GM03348 (cell line): ENCODE measurements around the gene QSOX2.

ENCODE experiments used
- DNase-seq: peaks from one replicate; pipeline ENCODE4 v3.0.0; 2012; ENCODE audit warnings: low spot score

QSOX2 gene

DNA sequence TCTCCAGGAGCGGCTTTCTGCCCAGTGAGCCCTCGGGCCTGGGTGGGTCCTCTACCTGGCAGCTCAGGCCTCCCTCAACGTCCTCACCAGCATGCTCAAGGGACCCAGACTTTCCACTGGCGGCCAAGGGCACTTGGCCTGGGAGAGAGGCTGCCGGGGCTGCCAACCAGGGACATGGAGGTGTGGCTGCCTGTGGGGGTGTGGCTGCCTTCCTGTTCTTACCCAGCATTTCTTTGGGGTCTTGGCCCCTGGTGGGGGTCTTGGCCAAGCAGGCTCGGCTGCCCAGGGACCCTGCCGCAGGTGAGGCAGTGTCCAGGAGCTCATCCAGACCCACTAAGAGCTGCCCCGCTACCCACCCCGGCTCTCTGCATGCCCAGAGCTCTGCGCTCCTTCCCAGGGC, 7.2 kb upstream of the QSOX2 start:
- DNase-seq: no peak

DNA sequence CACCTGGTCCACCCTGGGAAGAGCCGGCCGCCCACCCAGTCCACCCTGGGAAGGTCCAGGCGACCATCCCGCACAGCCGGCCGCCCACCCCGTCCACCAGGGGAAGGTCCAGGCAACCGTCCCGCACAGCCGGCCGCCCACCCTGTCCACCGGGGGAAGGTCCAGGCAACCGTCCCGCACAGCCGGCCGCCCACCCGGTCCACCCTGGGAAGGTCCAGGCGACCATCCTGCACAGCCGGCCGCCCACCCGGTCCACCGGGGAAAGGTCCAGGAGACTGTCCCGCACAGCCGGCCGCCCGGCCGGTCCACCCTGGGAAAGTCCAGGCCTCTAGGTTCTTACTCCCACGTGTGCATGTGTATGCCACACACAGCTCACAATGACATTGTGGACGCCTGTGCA, 6.7 kb upstream of the QSOX2 start:
- DNase-seq: no peak

DNA sequence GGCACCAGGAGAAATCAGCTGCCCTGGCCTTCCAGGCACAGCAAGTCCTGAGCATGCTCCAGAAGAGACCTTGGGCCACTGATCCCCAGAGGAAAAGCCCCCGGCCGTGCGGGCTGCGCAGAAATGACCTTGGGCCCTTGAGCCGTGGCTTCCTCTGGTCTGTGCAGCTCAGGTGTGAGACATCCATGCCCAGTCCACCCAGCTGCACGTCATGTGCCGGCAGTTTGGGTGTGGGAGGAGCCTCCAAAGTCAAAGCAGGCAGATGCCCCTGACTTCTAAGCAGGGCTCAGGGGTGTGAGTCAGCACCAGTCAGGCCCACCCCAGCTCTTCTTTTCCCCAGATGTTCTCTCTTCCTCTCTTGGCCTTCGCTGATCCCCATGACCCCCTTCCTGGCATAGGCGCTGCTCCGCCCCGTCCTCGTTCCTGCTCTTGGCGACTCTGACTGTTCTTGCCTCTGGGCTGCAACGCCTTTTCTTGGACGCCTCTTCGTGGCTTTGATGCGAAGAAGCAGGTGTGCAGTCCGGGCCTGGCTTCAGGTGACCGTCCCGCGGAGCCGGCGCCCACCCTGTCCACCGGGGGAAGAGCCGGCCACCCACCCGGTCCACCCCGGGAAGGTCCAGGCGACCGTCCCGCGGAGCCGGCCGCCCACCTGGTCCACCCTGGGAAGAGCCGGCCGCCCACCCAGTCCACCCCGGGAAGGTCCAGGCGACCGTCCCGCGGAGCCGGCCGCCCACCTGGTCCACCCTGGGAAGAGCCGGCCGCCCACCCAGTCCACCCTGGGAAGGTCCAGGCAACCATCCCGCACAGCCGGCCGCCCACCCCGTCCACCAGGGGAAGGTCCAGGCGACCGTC, 5.9 kb upstream of the QSOX2 start:
- no peak for DNase-seq

DNA sequence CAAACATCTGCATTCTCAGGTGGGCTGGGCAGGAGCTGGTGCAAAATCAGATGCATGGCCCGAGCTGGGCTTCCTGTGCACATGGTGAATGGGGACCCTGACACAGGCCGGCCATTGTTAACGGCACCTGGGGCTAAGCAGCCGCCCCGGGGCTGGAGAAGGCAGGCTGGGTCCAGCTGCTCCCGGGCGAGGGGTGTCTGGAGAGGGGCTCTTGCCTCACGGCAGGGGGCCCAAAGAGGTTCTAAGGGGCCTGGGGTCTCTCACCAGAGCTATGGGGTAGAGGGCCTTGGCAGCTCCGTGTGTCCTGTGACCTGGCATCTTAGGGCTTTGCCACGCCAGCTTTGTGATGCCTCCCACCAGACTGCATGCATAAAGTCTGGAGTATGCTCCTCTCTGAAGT, 5.1 kb upstream of the QSOX2 start:
- DNase-seq: no peak

DNA sequence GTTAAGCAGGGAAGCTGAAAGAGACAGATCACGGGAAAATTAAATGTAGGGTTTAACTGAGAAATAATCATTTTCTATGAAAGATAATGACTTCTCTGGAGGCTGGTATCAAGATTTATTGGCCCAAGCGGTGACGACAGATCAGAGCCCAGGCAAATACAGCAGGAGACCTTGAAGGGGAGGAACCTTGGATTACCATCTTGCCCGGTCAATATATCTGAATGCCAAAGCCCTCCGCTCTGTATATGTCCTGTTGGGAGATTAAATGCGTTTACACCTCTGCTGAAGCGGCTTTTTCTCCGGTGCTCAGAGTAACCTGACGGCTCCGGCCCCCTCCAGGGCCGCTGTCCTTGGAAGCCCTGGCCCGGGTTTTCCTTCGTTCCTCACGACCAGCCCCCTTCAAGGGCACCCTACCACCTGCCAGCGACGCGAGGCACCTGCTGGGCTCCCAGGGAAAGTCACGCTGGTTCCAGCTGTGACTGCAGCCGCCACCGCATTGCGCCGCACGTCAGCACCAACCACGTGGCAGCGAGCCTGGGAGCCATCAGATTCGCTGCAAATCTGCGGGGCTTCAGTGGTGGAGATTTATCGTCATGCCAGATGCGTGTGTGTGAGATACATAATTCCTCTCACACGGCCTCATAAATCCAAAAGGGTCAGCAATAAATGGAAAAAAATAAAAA, 4.4 kb upstream of the QSOX2 start:
- DNase-seq: no peak

DNA sequence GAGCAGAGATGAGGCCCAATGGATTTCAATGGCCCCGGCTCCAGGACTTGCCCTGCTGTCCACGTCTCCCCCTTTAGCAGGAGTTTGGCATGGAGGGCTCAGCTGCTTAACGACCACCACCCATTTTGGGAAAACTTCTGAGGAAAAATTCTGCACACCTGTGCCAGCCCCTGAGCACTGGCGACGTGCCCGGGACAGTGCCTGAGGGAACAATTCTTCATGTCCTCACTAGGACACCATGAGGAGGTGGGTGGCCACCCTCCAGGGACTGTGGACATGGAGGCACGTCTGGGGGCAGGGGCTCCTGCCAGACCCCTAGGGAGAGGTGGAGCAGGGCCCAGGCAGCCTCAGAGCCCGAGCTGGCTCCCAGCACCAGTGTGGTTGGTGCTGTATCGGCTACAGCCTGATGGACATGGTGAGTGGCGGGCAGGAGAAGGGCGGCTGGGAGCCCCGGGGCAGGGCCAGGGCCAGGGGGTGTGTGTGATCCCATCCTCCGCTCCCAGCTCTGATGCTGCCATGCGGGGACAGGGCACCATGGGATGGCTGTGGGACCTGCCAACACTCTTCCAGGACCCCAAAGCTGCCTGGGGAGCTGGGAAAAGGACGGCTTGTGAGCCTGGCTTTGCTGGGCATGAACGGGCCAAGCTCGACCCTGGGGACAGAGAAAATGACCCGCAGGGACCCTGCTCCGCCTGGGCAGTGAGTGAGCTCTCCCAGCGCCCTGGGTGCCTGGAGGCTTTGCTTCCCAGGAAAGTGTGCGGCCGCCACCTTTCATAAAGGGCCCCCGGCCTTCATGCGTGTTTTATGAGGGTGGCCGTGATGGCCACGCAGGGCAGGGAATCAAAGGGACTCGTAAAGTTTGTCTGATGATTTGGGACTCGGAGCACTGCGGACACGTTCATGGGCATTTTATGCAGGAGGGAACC, 3.6 kb upstream of the QSOX2 start:
- DNase-seq: no peak

DNA sequence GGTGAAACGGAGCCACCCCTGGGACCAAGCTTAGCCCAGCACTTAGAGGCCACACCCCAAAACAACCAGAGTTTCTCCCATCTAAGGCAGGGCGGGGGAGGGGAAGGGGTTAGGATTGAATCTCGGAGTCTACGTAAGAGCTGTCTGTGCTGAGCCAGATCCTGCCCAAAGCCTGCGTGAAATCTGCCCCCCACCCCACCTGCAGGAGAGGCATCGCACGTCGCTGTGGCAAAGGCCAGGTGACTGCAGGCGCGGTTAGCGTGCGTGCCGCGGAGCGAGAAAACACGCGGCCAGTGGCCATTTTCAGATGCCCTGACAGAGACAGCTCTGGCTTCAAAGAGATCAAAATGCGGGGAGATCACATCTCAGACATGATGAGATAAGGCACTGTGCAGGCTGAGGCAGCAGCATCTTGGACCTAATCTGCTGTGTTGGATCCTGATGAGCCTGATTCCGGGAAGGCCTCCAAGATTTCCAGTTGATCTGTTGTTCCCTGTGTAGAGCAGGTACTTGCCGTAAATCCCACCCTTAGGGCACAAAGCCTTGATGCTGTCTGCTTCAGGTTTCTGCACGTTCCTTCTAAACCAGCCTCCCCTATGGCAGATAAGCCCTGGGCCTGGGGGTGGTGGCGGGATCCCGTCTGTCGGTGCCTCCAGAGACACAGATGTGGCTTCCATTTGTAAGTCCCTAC, 2.5 kb upstream of the QSOX2 start:
- no peak for DNase-seq

DNA sequence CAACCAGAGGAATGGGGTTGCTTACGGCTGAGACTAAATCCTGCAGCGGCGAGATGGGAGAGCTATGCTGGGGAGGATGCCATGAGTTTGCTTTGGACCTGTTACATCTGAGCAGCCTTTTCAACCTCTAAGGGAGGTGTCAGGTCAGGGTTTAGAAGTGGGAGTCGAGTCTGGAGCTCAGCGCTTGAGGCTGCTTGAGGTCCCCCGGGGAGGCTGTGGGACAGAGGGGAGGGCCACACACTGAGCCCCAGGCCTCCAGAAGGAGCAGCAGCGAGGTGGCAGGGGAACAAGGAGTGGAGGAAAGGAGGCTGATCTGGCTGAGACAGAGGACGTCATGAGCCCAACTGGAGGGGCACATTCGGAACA, 1.9 kb upstream of the QSOX2 start:
- no peak for DNase-seq

DNA sequence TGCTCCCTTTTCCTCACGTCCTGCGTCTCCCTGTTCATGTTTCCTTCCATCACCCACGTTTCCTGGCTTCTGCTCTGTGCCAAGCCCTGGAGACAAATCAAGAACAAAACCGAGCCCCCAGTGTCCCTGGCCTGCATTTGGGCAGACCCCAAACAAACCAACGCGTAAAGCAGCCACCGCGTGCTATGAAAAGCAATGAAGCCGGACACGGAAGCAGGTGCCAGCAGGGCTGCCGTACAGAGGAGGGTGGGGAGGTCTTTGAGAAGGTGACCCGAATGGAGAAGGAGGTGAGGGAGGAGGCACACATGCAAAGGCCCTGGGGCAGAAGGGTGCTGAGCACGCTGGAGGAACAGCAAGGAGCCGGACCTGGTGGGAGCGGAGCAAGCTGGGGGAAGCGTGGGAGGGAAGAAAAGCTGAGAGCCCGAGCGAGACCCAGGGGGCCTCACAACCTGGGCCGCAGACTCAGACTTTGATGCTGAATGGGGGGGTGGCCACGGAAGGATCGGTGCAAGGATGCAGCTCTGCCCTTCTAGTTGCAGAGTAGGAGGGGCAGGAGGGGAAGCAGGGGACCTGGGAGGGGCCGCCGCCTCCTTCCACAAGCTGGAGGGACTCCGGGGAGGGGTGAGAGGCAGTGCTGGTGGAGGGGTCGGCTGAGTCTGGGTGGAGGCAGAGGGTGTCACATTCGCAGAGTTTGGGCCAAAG, 1.4 kb upstream of the QSOX2 start:
- no peak for DNase-seq

DNA sequence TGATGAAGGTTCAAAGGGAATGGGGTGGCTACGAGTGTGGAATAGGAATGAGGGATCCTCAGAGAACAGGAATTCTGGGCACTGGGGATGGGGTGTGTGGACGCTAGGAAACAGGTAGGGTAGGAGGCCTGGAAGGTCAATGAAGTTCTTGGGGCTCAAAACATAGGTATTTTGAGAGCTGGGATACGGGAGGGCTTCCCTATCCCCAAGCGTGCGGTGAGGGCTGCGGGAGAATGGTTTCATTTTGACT, 718 bp downstream of the QSOX2 start:
- no peak for DNase-seq

DNA sequence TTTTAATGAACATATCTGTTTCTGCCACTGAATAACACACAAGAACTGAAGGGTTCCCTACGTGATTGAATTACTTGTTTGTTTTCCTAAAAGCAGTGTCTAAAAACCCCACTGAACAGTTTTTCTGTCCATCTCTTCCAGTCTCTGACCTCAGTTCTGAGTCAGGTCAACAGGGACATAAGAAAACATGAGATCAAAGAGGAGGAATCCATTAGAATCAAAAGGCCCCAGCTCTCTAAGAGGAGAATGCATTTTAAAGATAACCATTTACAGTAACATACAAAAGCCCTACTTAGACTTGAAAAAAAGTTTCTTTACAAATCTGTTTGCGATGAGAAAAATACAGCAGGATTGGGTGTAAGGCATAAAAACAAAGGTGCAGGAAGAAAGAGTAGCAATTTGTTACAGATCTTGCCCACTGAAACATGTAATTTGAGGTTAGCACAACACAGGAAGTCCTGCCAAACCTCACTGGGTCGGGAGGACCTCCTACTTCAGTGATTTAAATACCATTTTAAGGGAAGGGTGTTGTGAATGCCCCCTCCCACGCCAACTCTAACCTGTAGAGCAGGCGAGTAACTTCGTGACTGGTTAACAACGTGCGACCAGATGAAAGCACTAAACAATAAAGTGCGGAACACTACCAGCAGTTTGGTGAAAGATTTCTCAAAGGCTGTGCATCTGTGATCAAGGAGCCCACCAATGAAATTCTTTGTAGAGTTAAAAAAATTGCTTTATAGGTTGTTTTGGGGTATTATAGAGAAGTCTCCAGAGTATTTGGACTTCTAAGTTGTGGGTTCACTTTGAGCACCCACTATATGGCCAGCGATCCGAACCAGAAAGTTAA, 1.3 kb downstream of the QSOX2 start:
- DNase-seq: no peak

DNA sequence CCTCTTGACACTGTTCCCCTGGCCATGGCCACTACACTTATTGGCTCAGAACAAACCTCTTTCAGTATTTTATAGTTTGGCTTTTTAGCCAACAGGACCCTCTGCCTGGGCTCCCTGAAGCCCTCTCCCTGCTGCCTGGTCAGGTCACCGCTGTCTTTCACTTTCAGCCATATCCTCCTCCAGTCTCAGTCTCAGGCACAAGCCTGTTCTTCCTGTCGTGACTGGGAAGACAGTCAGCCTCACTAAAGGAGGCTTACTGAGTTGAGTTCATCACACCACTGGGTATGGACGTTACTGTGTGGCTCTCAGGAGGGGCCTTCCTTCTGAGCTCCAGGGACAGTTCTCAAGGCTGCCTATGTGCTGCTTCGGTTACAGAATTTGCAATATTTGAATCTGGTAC, 2.0 kb downstream of the QSOX2 start:
- no peak for DNase-seq

DNA sequence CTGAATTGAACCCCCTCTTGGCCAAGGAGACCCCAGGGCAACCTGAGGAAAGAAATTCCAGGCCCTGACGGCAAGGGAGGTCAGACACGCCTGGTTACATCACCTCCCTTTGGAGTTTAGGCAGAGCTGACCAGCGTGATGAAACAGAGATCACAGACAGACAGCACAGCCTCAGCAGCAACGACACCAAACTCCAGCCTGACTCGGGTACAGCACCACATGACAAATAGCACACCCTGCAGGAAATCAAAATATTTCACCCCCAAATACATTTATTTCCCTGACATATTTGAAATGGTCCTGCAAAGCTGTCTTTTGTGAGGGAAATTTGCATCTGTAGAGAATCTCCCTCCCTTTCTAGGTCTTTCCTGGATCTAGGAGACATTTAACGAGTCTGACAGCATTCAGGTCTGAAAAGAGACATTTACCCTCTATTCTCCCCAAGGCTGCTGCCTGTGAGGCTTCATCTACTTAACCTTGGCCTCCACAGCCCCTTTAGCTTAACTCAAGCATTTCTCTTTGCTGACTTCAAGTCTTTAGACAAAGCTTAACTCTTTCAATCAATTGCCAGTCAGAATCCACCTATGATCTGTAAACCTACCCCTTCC, 2.6 kb downstream of the QSOX2 start:
- DNase-seq: no peak

DNA sequence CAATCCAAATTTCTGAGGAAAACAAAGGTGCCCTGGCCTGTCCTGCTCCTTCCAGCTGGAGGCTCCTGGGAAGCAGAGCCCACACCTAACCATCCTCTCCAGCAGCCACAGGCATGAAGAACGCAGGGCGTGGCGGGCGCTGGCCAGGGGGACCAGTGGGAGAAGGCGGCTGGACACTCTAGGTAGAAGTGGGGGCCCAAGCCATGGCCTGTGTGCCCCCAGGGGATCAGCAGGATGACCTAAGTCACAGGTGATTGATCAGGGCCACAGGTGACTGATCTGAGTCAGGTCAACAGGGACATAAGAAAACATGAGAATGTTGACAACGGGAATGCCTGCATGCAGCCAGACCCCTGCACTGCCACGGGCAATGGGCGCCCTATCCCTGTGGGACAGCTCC, 3.4 kb downstream of the QSOX2 start:
- no peak for DNase-seq

DNA sequence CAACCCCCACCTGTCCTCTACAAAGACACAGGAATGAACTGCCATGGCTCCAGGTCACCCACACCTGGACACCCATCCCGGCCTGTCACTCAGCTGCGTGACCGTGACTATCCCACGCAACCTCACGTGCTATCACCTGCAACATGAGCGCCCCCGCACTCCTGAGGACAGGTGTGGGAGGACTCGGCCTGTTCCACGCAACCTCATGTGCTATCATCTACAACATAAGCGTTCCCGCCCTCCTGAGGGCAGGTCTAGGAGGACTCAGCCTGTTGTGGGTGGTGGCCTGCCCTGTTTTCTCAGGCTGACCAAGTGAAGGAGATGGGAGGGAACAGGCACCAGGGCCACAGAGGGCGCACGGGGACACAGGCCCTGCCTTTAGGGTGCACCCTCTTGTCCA, 4.1 kb downstream of the QSOX2 start:
- no peak for DNase-seq

DNA sequence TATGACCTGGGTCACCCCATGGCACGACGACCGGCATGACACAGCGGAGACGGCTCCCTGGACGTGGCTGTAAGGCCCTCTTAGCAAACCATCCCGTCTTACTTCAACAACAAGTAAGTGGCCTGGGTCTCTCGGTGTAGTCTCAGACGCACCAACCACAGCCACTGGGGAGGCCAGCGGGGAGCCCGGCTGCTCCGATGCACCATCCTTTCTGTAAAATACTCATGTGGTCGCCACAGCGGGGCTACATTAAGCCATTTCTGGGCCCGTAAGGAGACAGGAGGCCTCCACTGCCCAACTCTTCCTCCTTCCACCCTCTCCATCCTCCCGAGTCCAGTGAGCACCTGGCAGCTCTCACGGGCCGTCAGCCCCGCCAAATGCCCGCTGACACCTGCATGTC, 4.7 kb downstream of the QSOX2 start:
- no peak for DNase-seq

DNA sequence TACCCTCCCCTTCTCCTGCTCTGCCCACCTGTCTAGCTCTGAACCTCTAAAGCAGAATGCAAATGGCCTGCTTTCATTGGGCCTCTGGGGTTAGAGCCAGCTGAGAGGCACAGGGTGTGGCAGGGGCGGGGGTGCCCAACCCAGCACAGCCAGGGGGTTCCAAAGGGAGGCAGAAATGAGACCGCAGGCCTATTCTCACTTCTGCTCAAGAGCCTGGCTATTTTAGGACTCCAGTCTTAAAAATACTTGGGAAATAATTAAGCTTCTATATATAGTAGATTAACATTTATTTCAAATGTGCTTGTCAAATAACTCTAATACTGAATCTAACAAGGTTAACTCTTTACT, 5.7 kb downstream of the QSOX2 start:
- DNase-seq: no peak

DNA sequence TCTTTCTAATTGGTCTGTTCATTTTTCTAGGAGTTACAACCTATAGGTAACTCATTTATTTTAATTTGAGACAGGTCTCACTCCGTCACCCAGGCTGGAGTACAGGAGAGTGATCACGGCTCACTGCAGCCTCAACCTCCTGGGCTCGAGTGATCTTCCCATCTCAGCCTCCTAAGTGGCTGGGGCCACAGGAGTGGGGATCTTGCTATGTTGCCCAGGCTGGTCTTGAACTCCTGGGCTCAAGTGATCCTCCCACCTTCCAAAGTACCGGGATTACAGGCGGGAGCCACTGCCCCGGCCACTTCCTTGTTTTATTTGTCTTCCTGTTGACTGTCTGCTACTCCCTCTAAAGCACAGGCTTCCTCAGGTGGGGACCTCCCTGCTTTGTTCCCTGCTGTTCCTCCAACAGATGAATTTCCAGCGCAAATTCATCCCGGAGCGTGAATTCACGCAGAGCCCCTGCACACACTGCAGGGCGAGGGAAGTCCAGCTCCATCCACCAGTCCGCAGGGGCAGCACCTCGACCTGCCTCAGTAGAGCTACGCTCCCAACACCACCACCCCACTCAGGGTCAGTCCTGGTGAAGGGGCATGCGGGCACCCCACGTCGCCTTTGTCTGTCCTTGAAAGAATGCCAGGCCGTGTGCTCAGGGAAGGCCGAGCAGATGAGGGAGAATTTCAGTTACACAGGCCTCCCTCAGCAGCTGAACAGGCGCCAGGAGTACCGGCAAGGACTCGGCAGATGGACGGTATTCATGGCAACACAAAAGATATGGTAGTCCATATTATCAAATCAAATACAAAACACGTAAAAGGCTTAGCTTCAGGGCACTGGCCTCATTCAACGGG, 6.3 kb downstream of the QSOX2 start:
- DNase-seq: no peak

DNA sequence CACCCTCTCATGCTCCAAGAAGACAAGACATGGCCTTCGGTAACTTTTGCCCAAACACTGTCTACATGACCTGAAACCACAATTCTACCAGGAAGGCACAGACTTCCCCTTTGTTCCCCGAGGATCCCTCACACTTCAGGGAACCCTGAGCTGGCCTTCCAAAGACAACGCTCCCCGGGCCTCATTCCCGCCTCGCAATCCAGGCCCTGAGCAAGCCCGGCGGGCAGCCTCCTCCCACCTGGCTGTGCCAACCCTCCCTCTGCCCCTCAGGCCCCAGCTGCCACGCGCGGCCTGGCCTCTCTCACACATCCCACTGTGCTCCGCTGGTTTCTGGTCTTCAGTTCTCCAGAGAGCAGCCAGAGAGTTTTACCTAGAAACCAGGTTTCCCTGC, 7.3 kb downstream of the QSOX2 start:
- DNase-seq: no peak
